ENCODE measurements around the gene MYL4. TPM values are rescaled to one million over a fixed set of nuclear protein-coding genes. Genes with fewer than 3 reads are reported as not detected.
"Not testable (repeated sequence)": the region's sequence is repeated elsewhere in the genome, so short reads cannot be mapped to it uniquely, and the experiment has no call there.

Gene MYL4
- total RNA-seq, result 1 to 10 TPM; 7.6 to 7.9 TPM
- polyA plus RNA-seq (ENCODE audit: insufficient read depth, low read depth, low replicate concordance), result 19.3 TPM
- long read RNA-seq, donor 1, partial matches to known transcripts, result 0 of 1 reads
- long read RNA-seq, donor 1, other reads (novel, unspliced or antisense), result 0 of 1 reads
- long read RNA-seq, donor 2, partial matches to known transcripts, result 0 of 1 reads
- long read RNA-seq, donor 2, other reads (novel, unspliced or antisense), result 0 of 1 reads

- Histone ChIP-seq H3K36me3 (ENCODE audit: low read depth, missing control alignments) (no peaks in the 10 kb centered on the region), H3K27me3 (no peaks in the 10 kb centered on the region), H3K9me3 (no peaks in the 10 kb centered on the region), H3K27ac (no peak within 1 kb of the TSS), H3K4me3 (no peak within 1 kb of the TSS), H3K4me1 (peaks cover 13% of the 10 kb centered on the region)
- TF ChIP-seq POLR2A (IDR thresholded peaks at IDR 0.05), result no peak
- TF ChIP-seq CTCF (IDR thresholded peaks at IDR 0.05), result no peak
- 69 to 92% methylated on average over 4 to 6 of the region's 6 CpGs for WGBS, 2 donors
- intact Hi-C loops (cut with DNase I; ENCODE audit: low total_unique reads), result no loop called here
- no peak for DNase-seq
Observed at GRCh38 chr17:47208744-47209488, at the start of gene MYL4. MYL4 (plus strand) TSS chr17:47209348; CDS start chr17:47209423, 75 bp downstream.

- intact Hi-C loops (cut with DNase I; ENCODE audit: low total_unique reads), result no loop called here
- Histone ChIP-seq H3K4me3 (no peak overlapping the region), H3K9me3 (no peaks in the 10 kb centered on the region), H3K4me1 (no peaks in the 10 kb centered on the region), H3K27me3 (no peaks in the 10 kb centered on the region), H3K27ac (no peak overlapping the region), H3K36me3 (ENCODE audit: low read depth, missing control alignments) (no peaks in the 10 kb centered on the region)
- no peak for DNase-seq
- TF ChIP-seq CTCF (IDR thresholded peaks at IDR 0.05) (no peak), POLR2A (IDR thresholded peaks at IDR 0.05) (no peak)
- 64 to 80% methylated on average over 2 of the region's 2 CpGs for WGBS, 2 donors
Observed at GRCh38 chr17:47162013-47162622, 47.0 kb upstream of the MYL4 start.

- Histone ChIP-seq H3K4me1 (no peaks in the 10 kb centered on the region), H3K4me3 (no peak overlapping the region), H3K27me3 (no peaks in the 10 kb centered on the region), H3K36me3 (ENCODE audit: low read depth, missing control alignments) (no peaks in the 10 kb centered on the region), H3K27ac (no peak overlapping the region), H3K9me3 (no peaks in the 10 kb centered on the region)
- no peak for TF ChIP-seq CTCF (IDR thresholded peaks at IDR 0.05)
- no peak for TF ChIP-seq POLR2A (IDR thresholded peaks at IDR 0.05)
- intact Hi-C loops (cut with DNase I; ENCODE audit: low total_unique reads), result no loop called here
- no peak for DNase-seq
- 95 to 98% methylated on average over 5 of the region's 5 CpGs for WGBS, 2 donors
Observed at GRCh38 chr17:47164263-47164662, 44.9 kb upstream of the MYL4 start.

GRCh38 chr17:47165137-47165536, 44.0 kb upstream of the MYL4 start:
- no peaks in the 10 kb centered on the region for H3K36me3 ChIP-seq (ENCODE audit: low read depth, missing control alignments)
- intact Hi-C loops (cut with DNase I; ENCODE audit: low total_unique reads), result no loop called here
- no peaks in the 10 kb centered on the region for H3K9me3 ChIP-seq
- H3K27ac ChIP-seq, result no peak overlapping the region
- 84 to 90% methylated on average over 2 of the region's 2 CpGs for WGBS, 2 donors
- no peaks in the 10 kb centered on the region for H3K27me3 ChIP-seq
- TF ChIP-seq CTCF (IDR thresholded peaks at IDR 0.05) (no peak), POLR2A (IDR thresholded peaks at IDR 0.05) (no peak)
- H3K4me3 ChIP-seq, result no peak overlapping the region
- no peaks in the 10 kb centered on the region for H3K4me1 ChIP-seq
- DNase-seq, result no peak

GRCh38 chr17:47166854-47167253, 42.3 kb upstream of the MYL4 start:
- H3K27me3 ChIP-seq; DNase-seq; H3K27ac ChIP-seq; H3K4me3 ChIP-seq; H3K9me3 ChIP-seq; H3K36me3 ChIP-seq (ENCODE audit: low read depth, missing control alignments); H3K4me1 ChIP-seq; intact Hi-C loops (cut with DNase I; ENCODE audit: low total_unique reads): not testable (repeated sequence)
- WGBS, 2 donors, result 88 to 93% methylated on average over 5 of the region's 5 CpGs

GRCh38 chr17:47168896-47169295, 40.3 kb upstream of the MYL4 start:
- WGBS, 2 donors, result 82 to 84% methylated on average over 4 of the region's 4 CpGs
- intact Hi-C loops (cut with DNase I; ENCODE audit: low total_unique reads); H3K27me3 ChIP-seq; H3K4me3 ChIP-seq; H3K36me3 ChIP-seq (ENCODE audit: low read depth, missing control alignments); H3K27ac ChIP-seq; H3K4me1 ChIP-seq; H3K9me3 ChIP-seq; DNase-seq: not testable (repeated sequence)

All from testis (tissue), 5 donors.